ENCODE results near the gene ZNF625.
"Not testable (repeated sequence)": the region's sequence is repeated elsewhere in the genome, so short reads cannot be mapped to it uniquely, and the experiment has no call there.

ZNF625 gene

DNA sequence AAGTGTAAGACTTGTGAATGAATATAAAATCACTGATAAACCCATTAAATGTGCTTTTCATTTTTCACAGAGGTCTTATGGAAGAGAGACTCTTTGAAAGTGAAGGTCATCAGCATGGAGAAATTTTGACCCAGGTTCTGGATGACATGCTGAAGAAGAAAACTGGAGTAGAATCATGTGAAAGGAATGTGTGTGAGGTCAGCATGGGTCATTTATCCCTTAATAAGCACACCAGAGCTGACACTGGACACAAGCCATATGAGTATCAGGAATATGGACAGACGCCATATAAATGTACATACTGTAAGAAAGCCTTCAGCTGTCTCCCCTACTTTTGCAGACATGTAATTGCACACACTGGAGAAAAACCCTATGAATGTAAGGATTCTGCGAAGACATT is 45.4 kb downstream of the ZNF625 start:
- no peak overlapping the region for H3K27ac Mint-ChIP-seq
- H3K27me3 Mint-ChIP-seq: no peaks in the 10 kb centered on the region
- H3K4me3 Mint-ChIP-seq: no peak overlapping the region
- H3K36me3 Mint-ChIP-seq (ENCODE audit: low read depth): peaks cover 55% of the 10 kb centered on the region
- ATAC-seq: no peak
- no peak for DNase-seq
- H3K9me3 Mint-ChIP-seq: peaks cover 31% of the 10 kb centered on the region
- H3K4me1 Mint-ChIP-seq: peaks cover 21% of the 10 kb centered on the region

DNA sequence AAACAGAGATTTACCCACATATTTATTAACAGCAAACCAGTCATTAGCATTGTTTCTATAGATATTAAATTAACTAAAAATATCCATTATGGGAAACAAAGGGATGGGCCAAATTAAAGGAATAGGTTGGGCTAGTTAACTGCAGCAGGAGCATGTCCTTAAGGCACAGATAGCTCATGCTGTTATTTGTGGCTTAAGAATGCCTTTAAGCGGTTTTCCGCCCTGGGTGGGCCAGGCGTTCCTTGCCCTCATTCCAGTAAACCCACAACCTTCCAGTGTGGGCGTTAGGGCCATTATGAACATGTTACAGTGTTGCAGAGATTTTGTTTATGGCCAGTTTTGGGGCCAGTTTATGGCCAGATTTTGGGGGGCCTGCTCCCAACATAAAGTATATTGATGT is 52.6 kb downstream of the ZNF625 start:
- peaks cover 30% of the 10 kb centered on the region for H3K36me3 Mint-ChIP-seq (ENCODE audit: low read depth)
- H3K27me3 Mint-ChIP-seq, DNase-seq, ATAC-seq, H3K4me3 Mint-ChIP-seq, H3K9me3 Mint-ChIP-seq, H3K4me1 Mint-ChIP-seq, H3K27ac Mint-ChIP-seq: not testable (repeated sequence)

DNA sequence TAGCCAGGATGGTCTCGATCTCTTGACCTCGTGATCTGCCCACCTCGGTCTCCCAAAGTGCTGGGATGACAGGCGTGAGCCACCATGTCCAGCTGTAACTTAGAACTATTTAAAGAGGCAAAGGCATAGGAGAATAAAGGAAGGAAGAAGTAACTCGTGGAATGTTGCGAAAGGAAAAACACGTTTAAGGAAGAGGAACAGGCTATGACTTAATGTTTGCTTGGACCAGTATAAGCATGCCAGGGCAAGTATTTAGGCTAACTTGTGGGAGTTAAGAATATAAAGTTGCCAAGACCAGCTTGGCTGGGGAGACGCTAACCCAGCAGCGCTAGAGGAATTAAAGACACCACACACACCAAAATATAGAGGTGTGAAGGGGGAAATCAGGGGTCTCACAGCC is 58.5 kb downstream of the ZNF625 start:
- DNase-seq (no peak), ATAC-seq (no peak)
- peaks cover 48% of the 10 kb centered on the region for H3K36me3 Mint-ChIP-seq (ENCODE audit: low read depth)
- H3K27ac Mint-ChIP-seq: no peak overlapping the region
- peaks cover 6% of the 10 kb centered on the region for H3K27me3 Mint-ChIP-seq
- no peak overlapping the region for H3K4me3 Mint-ChIP-seq
- peaks cover 9% of the 10 kb centered on the region for H3K9me3 Mint-ChIP-seq
- peaks cover 14% of the 10 kb centered on the region for H3K4me1 Mint-ChIP-seq

DNA sequence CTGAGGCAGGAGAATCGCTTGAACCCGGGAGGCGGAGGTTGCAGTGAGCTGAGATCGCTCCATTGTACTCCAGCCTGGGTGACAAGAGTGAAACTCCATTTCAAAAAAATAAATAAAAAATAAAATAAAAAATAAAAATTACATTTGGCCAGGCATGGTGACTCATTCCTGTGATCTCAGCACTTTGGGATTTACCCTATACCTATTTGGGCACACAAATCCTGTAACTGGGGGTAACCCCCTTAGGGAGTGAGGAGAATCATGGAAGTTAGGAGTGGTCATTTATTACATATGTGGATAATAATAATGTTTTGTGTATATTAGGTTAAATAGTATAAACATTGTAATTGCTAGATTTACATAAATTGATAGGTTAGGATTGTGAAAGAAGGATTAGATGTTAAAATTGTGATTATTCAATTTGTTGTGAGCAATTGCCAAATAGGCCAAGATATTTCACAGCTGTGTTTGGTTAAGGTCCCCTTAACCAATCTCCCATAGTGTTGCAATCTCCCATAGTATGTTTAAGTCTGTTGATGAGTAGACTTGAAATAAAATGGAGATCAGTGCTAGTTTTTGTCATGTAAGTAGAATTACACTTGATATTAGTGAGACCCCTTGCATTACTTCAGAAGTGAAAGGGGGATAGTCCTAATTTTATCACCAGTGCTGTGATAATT is 61.3 kb downstream of the ZNF625 start:
- ATAC-seq (no peak), DNase-seq (no peak)
- H3K4me3 Mint-ChIP-seq: no peak overlapping the region
- H3K4me1 Mint-ChIP-seq: peaks cover 25% of the 10 kb centered on the region
- H3K27me3 Mint-ChIP-seq: peaks cover 6% of the 10 kb centered on the region
- H3K27ac Mint-ChIP-seq: no peak overlapping the region
- peaks cover 4% of the 10 kb centered on the region for H3K9me3 Mint-ChIP-seq
- H3K36me3 Mint-ChIP-seq (ENCODE audit: low read depth): peaks cover 43% of the 10 kb centered on the region

Data from activated naive CD8-positive, alpha-beta T cell treated with anti-CD3 and anti-CD28 coated beads, Interleukin-2, amount 50 U/mL, for 24 hours (primary cell).